Skeletal muscle tissue (tissue), 4 donors: Measurements from ENCODE around the gene SUSD5. TPM values are rescaled to one million over a fixed set of nuclear protein-coding genes. Genes with fewer than 3 reads are reported as not detected.
"Not testable (repeated sequence)": the region's sequence is repeated elsewhere in the genome, so short reads cannot be mapped to it uniquely, and the experiment has no call there.

Source experiments
- H3K27ac ChIP-seq: one replicate; pipeline ENCODE4 v1.7.0; 2013; ENCODE audit warnings: mild to moderate bottlenecking, low read depth, low read length, inconsistent platforms
- H3K27me3 ChIP-seq, 3 donors: one replicate each; pipeline ENCODE4 v1.7.0; 2013; ENCODE audit warnings: low read length in 3 of 3; ENCODE audit not compliant: control insufficient read depth in 3 of 3, insufficient read depth in 3 of 3
- H3K36me3 ChIP-seq, 3 donors: one replicate each; pipeline ENCODE4 v1.7.0; 2013; ENCODE audit warnings: low read length in 3 of 3; ENCODE audit not compliant: control insufficient read depth in 3 of 3, insufficient read depth in 3 of 3
- H3K4me1 ChIP-seq, 3 donors: one replicate each; pipeline ENCODE4 v1.7.0; 2013; ENCODE audit warnings: low read length in 3 of 3, mild to moderate bottlenecking in 3 of 3; ENCODE audit not compliant: control insufficient read depth in 3 of 3, insufficient read depth in 3 of 3
- H3K4me3 ChIP-seq, 3 donors: one replicate each; pipeline ENCODE4 v1.7.0; 2013; ENCODE audit warnings: low read length in 3 of 3
- H3K9ac ChIP-seq, 3 donors: one replicate each; pipeline ENCODE4 v1.7.0; 2013; ENCODE audit warnings: low read length in 3 of 3, mild to moderate bottlenecking in 3 of 3, moderate library complexity in 2 of 3, low read depth in 1 of 3
- H3K9me3 ChIP-seq, 3 donors: one replicate each; pipeline ENCODE4 v1.7.0; 2013; ENCODE audit warnings: low read length in 3 of 3; ENCODE audit not compliant: control insufficient read depth in 3 of 3
- total RNA-seq: library from RNA; depleted of rRNA; stranded (reverse); fragments of >200 nt; gene quantifications from one replicate; pipeline ENCODE4 v1.2.3, GENCODE V29; 2014
- donor health status: Osteomylitis.

The SUSD5 gene
- total RNA-seq, 1 donor from 2014 or later = 2.6 TPM

GRCh38 chr3:33145221-33145900 is 73.2 kb downstream of the SUSD5 start:
- H3K9ac ChIP-seq = no peak overlapping the region
- H3K4me3 ChIP-seq = no peak overlapping the region
- peaks cover 7 to 19% (median 8%) of the 10 kb centered on the region in 3 donors for H3K4me1 ChIP-seq
- H3K36me3 ChIP-seq = peaks cover 19 to 29% (median 22%) of the 10 kb centered on the region in 3 donors
- no peak overlapping the region for H3K27ac ChIP-seq
- no peaks in the 10 kb centered on the region for H3K9me3 ChIP-seq
- no peaks in the 10 kb centered on the region for H3K27me3 ChIP-seq

- Histone ChIP-seq H3K27me3 (no peaks in the 10 kb centered on the region), H3K36me3 (peaks cover 19 to 29% (median 23%) of the 10 kb centered on the region in 3 donors), H3K4me3 (no peak overlapping the region), H3K9ac (no peak overlapping the region), H3K27ac (no peak overlapping the region), H3K9me3 (no peaks in the 10 kb centered on the region), H3K4me1 (peaks cover 7 to 19% (median 8%) of the 10 kb centered on the region in 3 donors)
These were observed 74.2 kb downstream of the SUSD5 start for GRCh38 chr3:33144433-33144832.

- H3K9me3 ChIP-seq = no peaks in the 10 kb centered on the region
- peaks cover 24 to 38% (median 31%) of the 10 kb centered on the region in 3 donors for H3K36me3 ChIP-seq
- H3K27me3 ChIP-seq = no peaks in the 10 kb centered on the region
- no peak overlapping the region for H3K27ac ChIP-seq
- H3K9ac ChIP-seq = no peak overlapping the region
- no peak overlapping the region for H3K4me3 ChIP-seq
- H3K4me1 ChIP-seq = peaks cover 0 to 2% (median 0%) of the 10 kb centered on the region in 3 donors
These were observed 77.6 kb downstream of the SUSD5 start for GRCh38 chr3:33141006-33141405.

GRCh38 chr3:33139996-33140395 is 78.6 kb downstream of the SUSD5 start:
- no peaks in the 10 kb centered on the region for H3K27me3 ChIP-seq
- H3K4me1 ChIP-seq = no peaks in the 10 kb centered on the region
- no peaks in the 10 kb centered on the region for H3K9me3 ChIP-seq
- H3K4me3 ChIP-seq = no peak overlapping the region
- no peak overlapping the region for H3K9ac ChIP-seq
- H3K27ac ChIP-seq = no peak overlapping the region
- H3K36me3 ChIP-seq = peaks cover 24 to 39% (median 38%) of the 10 kb centered on the region in 3 donors

GRCh38 chr3:33139006-33139623 is 79.5 kb downstream of the SUSD5 start:
- not testable (repeated sequence) for H3K9ac ChIP-seq, H3K27me3 ChIP-seq
- peaks cover 23 to 47% (median 43%) of the 10 kb centered on the region in 3 donors for H3K36me3 ChIP-seq

GRCh38 chr3:33137691-33138090 is 80.9 kb downstream of the SUSD5 start:
- Histone ChIP-seq H3K4me3 (no peak overlapping the region), H3K4me1 (no peaks in the 10 kb centered on the region), H3K36me3 (peaks cover 20 to 49% (median 45%) of the 10 kb centered on the region in 3 donors), H3K9me3 (no peaks in the 10 kb centered on the region), H3K27ac (no peak overlapping the region), H3K9ac (no peak overlapping the region), H3K27me3 (no peaks in the 10 kb centered on the region)

More at GRCh38 chr3:33139006-33139623, 79.5 kb downstream of the SUSD5 start:
- H3K4me1 ChIP-seq, H3K4me3 ChIP-seq, H3K27ac ChIP-seq, H3K9me3 ChIP-seq: not testable (repeated sequence)

GRCh38 chr3:33134026-33134625 is 84.5 kb downstream of the SUSD5 start:
- Histone ChIP-seq H3K9ac (no peak overlapping the region), H3K4me1 (peaks cover 0 to 2% (median 0%) of the 10 kb centered on the region in 3 donors), H3K36me3 (peaks cover 13 to 50% (median 41%) of the 10 kb centered on the region in 3 donors), H3K4me3 (no peak overlapping the region), H3K9me3 (no peaks in the 10 kb centered on the region), H3K27me3 (no peaks in the 10 kb centered on the region), H3K27ac (no peak overlapping the region)

- Histone ChIP-seq H3K9me3 (no peaks in the 10 kb centered on the region), H3K27ac (no peak overlapping the region), H3K9ac (peak overlapping the region in 1 of 3 donors; percentile 34), H3K4me3 (no peak overlapping the region), H3K4me1 (peaks cover 0 to 2% (median 0%) of the 10 kb centered on the region in 3 donors), H3K36me3 (peaks cover 13 to 50% (median 41%) of the 10 kb centered on the region in 3 donors), H3K27me3 (no peaks in the 10 kb centered on the region)
These were observed 86.6 kb downstream of the SUSD5 start for GRCh38 chr3:33132019-33132360.

GRCh38 chr3:33131331-33132018 is 87.1 kb downstream of the SUSD5 start:
- no peaks in the 10 kb centered on the region for H3K9me3 ChIP-seq
- H3K9ac ChIP-seq = peak overlapping the region in 1 of 3 donors; percentile 34
- no peak overlapping the region for H3K27ac ChIP-seq
- H3K27me3 ChIP-seq = no peaks in the 10 kb centered on the region
- peaks cover 12 to 50% (median 41%) of the 10 kb centered on the region in 3 donors for H3K36me3 ChIP-seq
- no peak overlapping the region for H3K4me3 ChIP-seq
- H3K4me1 ChIP-seq = peaks cover 0 to 2% (median 0%) of the 10 kb centered on the region in 3 donors
